Spleen (tissue), 11 donors: ENCODE measurements around the gene YIPF5. TPM values are rescaled to one million over a fixed set of nuclear protein-coding genes. Genes with fewer than 3 reads are reported as not detected.

ENCODE experiments used
- DNase-seq: peaks from one replicate; pipeline ENCODE4 v3.0.0-alpha.2; 2020
- H3K27ac ChIP-seq, 8 donors: fragments of 200-600 bp; sonication (generic) in 7 of 8; 1 replicate in 4 of 8; 2 replicates in 4 of 8; pipeline versions ENCODE4 v1.5.0 to v1.8.0; 2016 to 2021; ENCODE audit warnings: inconsistent platforms in 4 of 8, mild to moderate bottlenecking in 4 of 8, moderate library complexity in 1 of 8
- H3K27me3 ChIP-seq, 7 donors: fragments of 200-600 bp; sonication (generic) in 6 of 7; replicated peaks in 1 of 7; 1 replicate in 4 of 7; 2 replicates in 3 of 7; pipeline versions ENCODE4 v1.5.0 to v1.8.0; 2016 to 2021; ENCODE audit warnings: inconsistent platforms in 3 of 7, mild to moderate bottlenecking in 1 of 7
- H3K36me3 ChIP-seq, 6 donors: fragments of 200-600 bp; sonication (generic) in 5 of 6; 1 replicate in 4 of 6; 2 replicates in 2 of 6; pipeline versions ENCODE4 v1.5.0 to v1.8.0; 2016 to 2021; ENCODE audit warnings: inconsistent platforms in 2 of 6
- H3K4me1 ChIP-seq, 6 donors: fragments of 200-600 bp; sonication (generic) in 5 of 6; 1 replicate in 3 of 6; 2 replicates in 3 of 6; pipeline versions ENCODE4 v1.5.0 to v1.8.0; 2016 to 2021; ENCODE audit warnings: inconsistent platforms in 3 of 6
- H3K4me3 ChIP-seq, 8 donors: fragments of 200-600 bp; sonication (generic) in 7 of 8; 1 replicate in 4 of 8; 2 replicates in 4 of 8; pipeline versions ENCODE4 v1.5.0 to v1.8.0; 2016 to 2021; ENCODE audit warnings: inconsistent platforms in 4 of 8, mild to moderate bottlenecking in 4 of 8, moderate library complexity in 2 of 8
- H3K9me3 ChIP-seq, 8 donors: fragments of 200-600 bp; sonication (generic) in 7 of 8; 1 replicate in 4 of 8; 2 replicates in 4 of 8; pipeline versions ENCODE4 v1.5.0 to v1.8.0; 2016 to 2021; ENCODE audit warnings: inconsistent platforms in 4 of 8
- POLR2A ChIP-seq, 3 donors: fragments of 450-650 bp; IDR thresholded peaks; one replicate each; pipeline ENCODE4 v1.5.1; 2017; ENCODE audit warnings: antibody characterized with exemption in 3 of 3, mild to moderate bottlenecking in 1 of 3
- POLR2AphosphoS5 ChIP-seq, 3 donors: sonication (generic); formaldehyde crosslinking; IDR thresholded peaks; one replicate each; pipeline ENCODE4 v1.5.1; 2017; ENCODE audit warnings: antibody characterized with exemption in 3 of 3
- WGBS, 5 donors: extraction: QIAGEN DNeasy Blood & Tissue Kit in 3 of 5; methylation state at CpG; one replicate each; pipeline versions ENCODE4 v1.1.5 to v1.1.7; 2013 to 2018; 5-methylcytosine and 5-hydroxymethylcytosine counted together
- intact Hi-C: fragments of 100-400 bp; cut with DNase I; formaldehyde crosslinking; loops from one replicate; pipeline ENCODE4 v1.15.0; 2023; ENCODE audit warnings: low total_unique reads
- polyA plus RNA-seq, 3 donors: library from polyadenylated mRNA; stranded (reverse); fragments of 200-250 nt; gene quantifications; one replicate each; pipeline ENCODE4 v1.2.1, GENCODE V29; 2013
- total RNA-seq, 7 donors: library from RNA; depleted of rRNA in 3 of 7; stranded (reverse); fragments of >200 nt in 3 of 7; fragmentation: NEBNext Ultra II Directional in 4 of 7; extraction: Animal tissue kit (Norgen Biotek cat#: 25700) in 4 of 7; gene quantifications; one replicate each; pipeline versions ENCODE4 v1.1.0 to v1.2.1, GENCODE V29; 2016 to 2021
- TF ChIP-seq, protein P1 (sequence below), 11 experiments: fragments of 200-600 bp in 7 of 11; fragments of 450-650 bp in 4 of 11; sonication (generic) in 4 of 11; IDR thresholded peaks in 8 of 11; conservative IDR thresholded peaks in 3 of 11; 1 replicate in 7 of 11; 2 replicates in 4 of 11; pipeline versions ENCODE4 v1.4.0 to v1.8.0; 2016 to 2021; ENCODE audit warnings: antibody characterized with exemption in 11 of 11, inconsistent platforms in 4 of 11, mild to moderate bottlenecking in 1 of 11
- donor health status: healthy with polysubstance abuse.
- donor health status: DM: no; HTN: no; CAD: no; lungs with moderate emphysema.
- donor health status: DM: no; HTN: no; CAD: no.
- donor health status: Bipolar disorder and iron deficiency.
- donor health status: healthy.
- donor health status: DM: no; HTN: no; CAD: no.
- donor health status: DM: yes; HTN: yes; CAD: no.

The YIPF5 gene
- total and polyA plus RNA-seq, 10 donors, result 8.2 to 39.5 (median 29.9) TPM

DNA sequence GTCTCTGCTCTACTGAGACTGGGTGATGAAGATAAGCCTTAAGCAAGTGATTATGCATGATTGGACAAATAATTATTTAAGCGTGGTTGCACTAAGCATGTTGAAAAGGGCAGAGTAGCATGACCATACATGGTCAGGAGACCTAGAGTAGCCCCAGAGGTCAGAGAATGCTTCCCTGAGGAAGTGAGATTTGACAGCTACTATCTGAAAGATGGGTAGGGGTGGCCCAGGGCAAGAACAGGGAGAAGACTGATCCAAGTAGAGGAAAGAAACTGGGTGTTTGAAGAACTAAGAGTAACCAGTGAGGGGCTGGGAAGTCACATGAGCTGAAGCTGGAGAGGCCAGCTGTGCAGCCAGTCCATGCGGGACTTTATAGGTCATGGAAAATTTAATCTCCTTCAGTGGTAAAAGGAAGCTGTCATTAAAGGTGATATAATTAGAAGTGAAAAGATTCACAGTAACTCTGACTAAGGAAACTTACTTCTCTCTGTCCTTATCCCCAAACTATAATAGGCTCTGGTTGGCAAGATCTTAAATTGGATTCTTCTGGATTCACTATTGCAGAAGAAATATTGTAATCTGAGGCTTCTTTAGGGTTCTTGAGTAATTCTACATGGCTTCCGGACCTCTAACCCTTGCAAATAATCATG lies 35.2 kb downstream of the YIPF5 start:
- Histone ChIP-seq H3K4me1 (no peaks in the 10 kb centered on the region), H3K27ac (no peak overlapping the region), H3K27me3 (no peaks in the 10 kb centered on the region), H3K9me3 (peaks cover 0 to 6% (median 0%) of the 10 kb centered on the region in 8 donors), H3K4me3 (no peak overlapping the region), H3K36me3 (no peaks in the 10 kb centered on the region)
- no peak for DNase-seq
- intact Hi-C loops, result no loop called here
- WGBS, 5 donors, result 62 to 73% (median 65%) methylated on average over 3 of the region's 3 CpGs
- TF ChIP-seq POLR2A (IDR thresholded peaks at IDR 0.05) (no peak), POLR2AphosphoS5 (IDR thresholded peaks at IDR 0.05) (no peak)
- TF ChIP-seq, protein P1, sequence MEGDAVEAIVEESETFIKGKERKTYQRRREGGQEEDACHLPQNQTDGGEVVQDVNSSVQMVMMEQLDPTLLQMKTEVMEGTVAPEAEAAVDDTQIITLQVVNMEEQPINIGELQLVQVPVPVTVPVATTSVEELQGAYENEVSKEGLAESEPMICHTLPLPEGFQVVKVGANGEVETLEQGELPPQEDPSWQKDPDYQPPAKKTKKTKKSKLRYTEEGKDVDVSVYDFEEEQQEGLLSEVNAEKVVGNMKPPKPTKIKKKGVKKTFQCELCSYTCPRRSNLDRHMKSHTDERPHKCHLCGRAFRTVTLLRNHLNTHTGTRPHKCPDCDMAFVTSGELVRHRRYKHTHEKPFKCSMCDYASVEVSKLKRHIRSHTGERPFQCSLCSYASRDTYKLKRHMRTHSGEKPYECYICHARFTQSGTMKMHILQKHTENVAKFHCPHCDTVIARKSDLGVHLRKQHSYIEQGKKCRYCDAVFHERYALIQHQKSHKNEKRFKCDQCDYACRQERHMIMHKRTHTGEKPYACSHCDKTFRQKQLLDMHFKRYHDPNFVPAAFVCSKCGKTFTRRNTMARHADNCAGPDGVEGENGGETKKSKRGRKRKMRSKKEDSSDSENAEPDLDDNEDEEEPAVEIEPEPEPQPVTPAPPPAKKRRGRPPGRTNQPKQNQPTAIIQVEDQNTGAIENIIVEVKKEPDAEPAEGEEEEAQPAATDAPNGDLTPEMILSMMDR (IDR thresholded peaks at IDR 0.05 in 8 of 11, conservative IDR thresholded peaks at IDR 0.05 in 3 of 11), result no peak

GRCh38 chr5:144134194-144134826 lies 36.1 kb downstream of the YIPF5 start:
- H3K4me1 ChIP-seq, result no peaks in the 10 kb centered on the region
- H3K36me3 ChIP-seq, result no peaks in the 10 kb centered on the region
- TF ChIP-seq POLR2A (IDR thresholded peaks at IDR 0.05), result no peak
- TF ChIP-seq POLR2AphosphoS5 (IDR thresholded peaks at IDR 0.05), result no peak
- TF ChIP-seq, protein P1 (IDR thresholded peaks at IDR 0.05 in 8 of 11, conservative IDR thresholded peaks at IDR 0.05 in 3 of 11), result no peak
- no peaks in the 10 kb centered on the region for H3K27me3 ChIP-seq
- H3K4me3 ChIP-seq, result no peak overlapping the region
- H3K27ac ChIP-seq, result no peak overlapping the region
- intact Hi-C loops, result no loop called here
- peaks cover 0 to 6% (median 0%) of the 10 kb centered on the region in 8 donors for H3K9me3 ChIP-seq
- no peak for DNase-seq
- 90 to 96% (median 93%) methylated on average over 2 of the region's 2 CpGs for WGBS, 5 donors

GRCh38 chr5:144133050-144133633 lies 37.3 kb downstream of the YIPF5 start:
- intact Hi-C loops, result no loop called here
- no peaks in the 10 kb centered on the region for H3K4me1 ChIP-seq
- 91 to 95% (median 93%) methylated on average over 4 of the region's 4 CpGs for WGBS, 5 donors

More at GRCh38 chr5:144133050-144133633, 37.3 kb downstream of the YIPF5 start:
- Histone ChIP-seq H3K36me3 (no peaks in the 10 kb centered on the region), H3K27me3 (no peaks in the 10 kb centered on the region), H3K27ac (no peak overlapping the region), H3K9me3 (peaks cover 0 to 6% (median 0%) of the 10 kb centered on the region in 8 donors), H3K4me3 (no peak overlapping the region)
- DNase-seq, result no peak
- TF ChIP-seq, protein P1 (IDR thresholded peaks at IDR 0.05 in 8 of 11, conservative IDR thresholded peaks at IDR 0.05 in 3 of 11), result no peak
- TF ChIP-seq POLR2A (IDR thresholded peaks at IDR 0.05) (no peak), POLR2AphosphoS5 (IDR thresholded peaks at IDR 0.05) (no peak)
